DMS53 treated with DMSO at 0.1 percent for 48 hours (cell line): ENCODE results near the gene PKN2.

Experiments
- DNase-seq: peaks from one replicate; lab custom pipeline; 2025; ENCODE audit not compliant: unreplicated experiment; lab: John Stamatoyannopoulos, UW

The PKN2 gene

GRCh38 chr1:88683541-88684481 is at the start of gene PKN2:
Gene PKN2 (plus strand): TSS chr1:88684273. CDS start chr1:88684581, 308 bp downstream.
- DNase-seq = peak; percentile 100

- DNase-seq = no peak
Measured at GRCh38 chr1:88634538-88634937, 49.5 kb upstream of the PKN2 start.

DNA sequence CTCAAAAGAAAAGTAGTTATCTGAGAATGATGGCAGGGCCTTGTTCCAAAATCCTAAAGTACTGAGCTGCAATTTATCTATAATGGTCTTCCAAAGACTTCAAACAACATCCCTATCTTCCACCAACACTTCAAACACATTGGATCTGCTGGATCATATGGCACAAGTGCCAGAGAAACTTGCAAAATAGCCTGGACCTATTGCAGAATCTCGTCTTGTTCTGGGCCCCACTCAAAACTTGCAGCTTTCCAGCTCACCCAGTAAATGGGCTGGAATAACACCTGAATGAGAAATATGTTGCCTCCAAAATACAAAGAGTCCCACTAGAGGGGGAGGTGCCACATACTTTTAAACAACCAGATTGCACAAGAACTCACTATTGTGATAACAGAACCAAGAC is 44.0 kb upstream of the PKN2 start:
- DNase-seq = no peak

GRCh38 chr1:88645886-88646285 is 38.2 kb upstream of the PKN2 start:
- no peak for DNase-seq

- no peak for DNase-seq
Measured at GRCh38 chr1:88646476-88647248, 37.4 kb upstream of the PKN2 start.

GRCh38 chr1:88647249-88647645 is 36.8 kb upstream of the PKN2 start:
- peak; percentile 98 for DNase-seq

DNA sequence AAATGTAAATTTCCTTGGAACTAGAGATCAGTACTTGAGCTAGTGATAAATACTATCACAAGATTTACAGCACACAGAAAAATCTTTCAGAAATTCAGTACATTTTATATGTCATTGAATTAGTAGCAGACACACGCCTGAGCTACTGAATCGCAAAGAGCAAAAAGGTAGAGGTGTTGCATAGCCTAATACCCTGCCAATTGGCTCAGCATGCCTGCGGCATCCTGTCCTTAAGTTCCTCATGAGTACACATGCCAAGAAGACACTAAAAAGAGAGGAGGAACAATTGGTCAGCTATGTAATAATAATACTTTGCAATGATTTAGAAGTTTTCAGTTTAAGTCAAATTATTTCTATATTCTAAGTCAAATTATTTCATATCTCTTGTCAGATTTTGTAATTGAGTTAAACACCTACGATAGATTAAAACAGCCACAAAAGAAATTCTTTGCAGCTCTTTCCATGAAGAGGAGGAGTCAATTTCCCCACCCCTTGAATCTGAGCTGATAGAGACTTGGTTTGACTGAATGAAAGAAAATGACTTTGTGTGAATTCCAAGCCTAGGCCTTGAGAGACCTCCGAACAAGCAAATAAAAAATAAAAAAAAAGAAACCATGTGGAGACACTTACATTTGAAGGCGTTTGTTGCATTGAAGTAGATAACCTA is 36.2 kb upstream of the PKN2 start:
- DNase-seq = peak; percentile 90

GRCh38 chr1:88648706-88649105 is 35.4 kb upstream of the PKN2 start:
- DNase-seq = no peak

- no peak for DNase-seq
Measured at GRCh38 chr1:88649932-88650331, 34.1 kb upstream of the PKN2 start.

- no peak for DNase-seq
Measured at GRCh38 chr1:88650676-88651418, 33.2 kb upstream of the PKN2 start.

DNA sequence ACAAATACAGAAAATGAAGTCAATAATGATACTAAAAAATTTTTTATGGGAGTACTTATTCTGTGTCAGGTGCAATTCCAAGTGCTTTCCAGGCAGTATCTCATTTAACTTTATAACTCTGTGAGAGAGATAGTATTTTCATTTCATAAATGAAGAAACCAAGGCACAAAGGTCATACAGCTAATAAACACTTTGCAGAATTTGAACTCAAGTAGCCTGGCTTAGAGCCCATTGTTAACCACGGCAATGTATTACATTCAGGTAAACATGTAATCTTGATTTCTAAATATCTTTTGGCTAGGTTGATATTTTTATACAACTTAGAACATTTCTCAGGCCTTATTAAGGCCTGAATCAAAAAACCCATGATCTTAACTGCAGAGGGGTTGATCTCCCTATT is 28.9 kb upstream of the PKN2 start:
- DNase-seq = no peak

- peak; percentile 73 for DNase-seq
Measured at GRCh38 chr1:88655685-88656299, 28.3 kb upstream of the PKN2 start.

GRCh38 chr1:88658419-88658818 is 25.7 kb upstream of the PKN2 start:
- DNase-seq = no peak

DNA sequence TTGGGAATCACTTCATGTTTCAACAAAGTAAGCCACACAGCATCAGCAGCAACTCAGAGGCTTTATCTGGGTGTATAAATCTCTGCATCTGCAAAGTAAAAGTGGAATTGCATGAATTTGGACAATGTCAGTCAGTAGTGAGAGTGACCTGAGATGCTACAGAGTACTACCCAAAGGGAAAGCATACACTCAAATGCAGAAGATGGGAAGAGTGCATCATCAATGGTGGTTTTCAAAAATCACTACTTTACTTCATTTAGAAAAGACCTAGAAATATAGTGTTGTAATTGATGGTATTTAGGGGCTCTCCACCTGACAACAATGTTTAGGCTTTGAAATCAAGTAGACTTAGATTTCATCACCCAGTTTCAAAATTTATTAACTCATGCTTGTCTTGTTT is 24.5 kb upstream of the PKN2 start:
- DNase-seq = no peak

- DNase-seq = peak; percentile 64
Measured at GRCh38 chr1:88661188-88661587, 22.9 kb upstream of the PKN2 start.

- DNase-seq = peak; percentile 78
Measured at GRCh38 chr1:88661951-88662699, 21.9 kb upstream of the PKN2 start.

DNA sequence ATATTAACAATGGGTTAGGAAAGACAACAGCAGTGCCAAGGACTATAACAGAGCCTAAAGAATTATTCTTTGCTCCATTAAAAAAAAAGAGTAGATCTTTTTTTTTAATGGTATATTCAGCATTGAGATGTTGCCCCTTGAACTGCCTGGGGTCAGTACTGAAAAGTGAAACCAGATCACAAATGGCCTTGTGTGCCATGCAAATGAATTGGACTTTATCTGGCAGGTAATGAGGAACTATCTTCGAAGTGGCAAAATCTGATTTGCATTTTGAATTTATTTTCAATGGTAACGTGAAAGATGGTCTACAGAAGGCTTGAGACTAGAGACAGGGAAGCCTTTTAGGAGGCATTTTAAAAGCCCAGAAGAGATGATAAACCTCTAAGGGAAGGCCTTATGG is 21.4 kb upstream of the PKN2 start:
- no peak for DNase-seq

DNA sequence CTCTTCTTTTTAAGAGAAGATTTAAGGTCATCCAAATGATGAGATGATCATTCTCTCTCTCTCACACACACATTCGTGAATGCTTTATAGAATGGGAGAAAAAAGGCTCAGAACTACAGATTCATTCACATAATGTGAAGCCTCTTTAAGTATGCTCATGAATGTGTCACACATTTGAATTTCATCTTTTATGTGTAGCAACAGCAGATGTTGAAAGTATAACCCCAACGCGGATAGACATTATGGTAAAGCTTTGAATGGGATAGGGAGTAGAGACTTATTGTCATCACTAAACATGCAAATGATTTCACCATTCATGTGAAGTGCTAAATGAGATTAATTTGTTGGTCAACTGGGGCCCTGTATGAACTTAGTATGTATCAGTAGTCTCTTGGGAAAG is 15.7 kb upstream of the PKN2 start:
- DNase-seq = no peak

- no peak for DNase-seq
Measured at GRCh38 chr1:88670462-88670861, 13.6 kb upstream of the PKN2 start.

GRCh38 chr1:88673446-88673845 is 10.6 kb upstream of the PKN2 start:
- DNase-seq = no peak
